GM19099 (cell line): Measurements from ENCODE around the gene ATF7IP.

Source experiments
- POLR2A ChIP-seq: IDR thresholded peaks from 3 replicates; pipeline ENCODE4 v1.6.1; 2011; ENCODE audit warnings: low read depth; ENCODE audit not compliant: insufficient read length; ENCODE audit errors: extremely low read depth

Gene ATF7IP

DNA sequence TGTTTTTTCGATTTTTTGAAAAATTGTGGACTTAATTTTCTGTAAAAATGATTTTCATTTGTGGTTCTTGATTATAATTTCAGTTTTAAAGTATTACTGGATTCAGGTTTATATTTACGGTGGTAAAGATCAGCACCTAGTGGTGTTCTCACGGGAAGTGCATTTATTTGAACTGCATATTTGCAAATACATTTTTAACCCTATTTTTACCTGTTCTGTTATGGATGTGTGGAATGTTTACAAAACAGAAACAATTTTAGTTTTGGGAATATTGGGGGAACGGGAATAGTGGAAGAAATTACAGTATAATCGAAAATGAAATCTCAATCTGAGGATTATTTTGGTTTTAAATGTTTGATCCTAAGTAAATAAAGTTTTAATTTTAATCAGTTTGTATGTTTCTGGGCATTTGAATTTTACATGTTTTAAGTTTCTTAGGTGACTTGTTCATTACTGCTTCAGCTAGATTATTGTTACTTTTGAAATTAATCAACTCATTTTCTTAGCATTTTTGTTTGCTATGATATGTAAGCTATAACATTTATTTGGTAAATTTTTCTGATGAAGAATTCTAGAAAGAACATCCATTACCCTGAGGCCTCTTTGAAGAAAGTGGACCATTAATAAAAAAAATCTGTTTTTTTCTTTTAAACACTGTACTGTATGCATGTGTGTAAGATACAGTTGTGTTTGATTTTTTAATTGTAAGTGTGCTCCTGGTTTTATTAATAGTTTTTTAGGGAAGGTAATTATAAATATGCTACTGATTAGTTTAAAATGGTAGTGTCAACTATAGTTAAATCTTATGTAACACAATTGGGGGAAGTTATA, 942 bp downstream of the ATF7IP start:
- peak; percentile 2 for TF ChIP-seq POLR2A

DNA sequence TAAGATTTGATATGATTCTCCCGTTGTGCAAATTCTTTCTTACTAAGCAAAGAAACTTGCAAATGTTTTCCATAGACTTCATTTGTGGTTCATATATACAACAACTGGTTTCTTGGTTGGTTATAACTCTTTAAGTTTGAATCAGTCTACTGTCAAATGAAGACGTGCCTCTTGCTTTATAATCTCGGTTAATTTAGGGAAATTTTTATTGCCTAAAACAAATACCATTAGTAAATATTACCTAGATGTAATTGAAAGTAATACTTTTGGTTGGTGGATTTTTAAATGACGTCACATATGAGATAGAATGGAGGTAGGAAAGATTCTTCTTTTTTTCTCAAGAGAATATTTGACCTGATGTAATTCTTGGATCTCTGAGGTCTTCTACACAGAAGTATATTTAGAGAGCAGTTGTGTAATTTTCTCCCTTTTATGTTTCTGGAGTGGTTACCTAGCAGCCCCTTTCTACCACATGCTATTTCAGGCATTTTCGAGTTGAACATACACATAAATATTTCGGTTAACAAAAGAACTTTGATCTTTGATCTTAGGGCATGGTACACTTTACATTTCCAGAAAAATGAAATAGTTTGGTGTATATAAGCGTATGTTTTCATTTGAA, 1.7 kb downstream of the ATF7IP start:
- TF ChIP-seq POLR2A, result peak; percentile 32

DNA sequence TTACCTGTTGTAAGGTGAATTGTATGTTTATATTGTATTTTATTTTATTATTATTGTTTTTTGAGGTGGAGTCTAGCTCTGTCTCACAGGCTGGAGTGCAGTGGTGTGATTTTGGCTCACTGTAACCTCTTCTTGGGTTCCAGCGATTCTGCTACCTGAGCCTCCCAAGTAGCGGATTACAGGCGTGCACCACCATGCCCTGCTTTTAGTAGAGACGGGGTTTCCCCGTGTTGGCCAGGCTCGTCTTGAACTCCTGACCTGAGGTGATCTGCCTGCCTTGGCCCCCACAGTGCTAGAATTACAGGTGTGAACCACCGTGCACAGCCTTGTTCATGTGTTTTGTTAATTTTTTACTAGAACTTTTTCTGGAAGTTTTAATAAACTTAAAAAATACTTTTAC, 3.8 kb downstream of the ATF7IP start:
- TF ChIP-seq POLR2A, result no peak

DNA sequence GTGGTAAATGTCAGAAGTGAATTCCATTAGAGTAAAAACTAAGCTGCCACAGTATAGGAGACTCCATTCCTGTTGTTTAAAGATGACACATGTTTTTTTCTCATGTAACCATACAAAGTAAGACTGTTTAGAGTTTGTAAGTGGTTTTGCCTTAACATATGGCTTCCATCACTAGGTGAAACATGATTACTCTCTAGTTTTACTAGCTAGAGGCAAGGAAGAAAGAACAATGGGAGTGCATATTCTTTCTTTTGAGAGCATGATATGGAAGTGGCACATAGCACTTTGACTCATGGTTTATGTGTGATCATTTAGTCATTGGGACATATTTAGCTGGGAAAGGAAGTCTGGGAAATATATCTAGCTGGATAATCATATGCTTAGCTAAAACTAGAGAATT, 7.7 kb downstream of the ATF7IP start:
- TF ChIP-seq POLR2A, result no peak

DNA sequence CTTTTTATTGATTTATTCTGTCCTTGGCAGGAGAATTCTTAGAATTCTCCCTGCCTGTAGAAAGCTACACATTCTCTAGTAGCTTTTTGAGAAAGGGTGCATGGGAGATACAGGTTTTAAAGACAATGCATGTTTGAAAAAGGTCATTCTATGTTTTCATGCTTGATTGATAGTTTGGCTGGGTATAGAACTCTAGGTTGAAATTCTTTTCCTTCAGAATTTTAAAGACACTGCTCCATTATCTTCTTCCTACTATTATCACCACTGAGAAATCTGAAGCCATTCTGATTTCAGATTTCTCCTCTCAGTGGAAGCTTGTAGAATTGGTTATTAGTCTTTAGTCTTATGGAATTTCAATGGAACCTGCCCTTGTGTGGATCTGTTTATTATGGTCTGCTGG, 14.0 kb downstream of the ATF7IP start:
- no peak for TF ChIP-seq POLR2A

DNA sequence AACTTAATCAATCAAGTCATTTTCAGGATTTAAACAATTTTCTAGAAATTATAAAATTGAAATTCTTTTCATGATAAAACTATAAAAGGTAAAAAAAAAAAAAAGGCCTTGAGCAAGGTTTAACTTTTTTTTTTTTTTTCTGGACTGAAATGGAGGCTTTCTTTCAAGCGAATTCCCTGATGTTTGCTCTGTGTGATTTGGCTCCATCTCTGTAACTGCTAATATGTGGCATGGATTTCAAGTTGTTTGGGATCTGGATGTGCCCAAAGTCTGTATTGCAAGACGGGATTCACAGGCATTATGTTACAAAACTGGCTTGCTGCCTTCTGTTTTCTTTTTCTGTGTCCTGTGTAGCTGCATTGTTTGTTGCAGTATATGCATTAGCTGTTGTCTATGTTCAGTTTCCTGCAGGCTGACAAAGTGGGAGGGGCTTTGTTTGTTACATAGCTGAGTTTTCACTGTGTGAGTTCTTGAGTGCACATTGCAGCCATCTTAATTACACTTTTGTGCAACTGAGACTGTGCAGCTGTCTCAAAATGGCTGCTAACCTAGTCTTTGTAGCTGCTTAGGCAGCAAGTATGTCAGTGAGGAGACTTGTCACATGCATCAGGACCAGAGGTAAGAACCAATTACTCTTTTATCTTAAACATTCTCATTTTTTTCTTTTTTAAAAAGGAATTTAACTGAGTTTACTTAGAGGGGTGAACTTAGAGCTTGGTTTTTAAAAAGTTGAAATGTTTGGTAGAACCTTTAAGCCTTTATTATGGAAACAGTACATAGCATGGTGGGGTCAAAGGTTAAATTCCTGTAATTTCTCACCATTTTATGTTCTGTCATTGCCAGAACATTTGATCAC, 19.5 kb downstream of the ATF7IP start:
- TF ChIP-seq POLR2A, result peak; percentile 60

DNA sequence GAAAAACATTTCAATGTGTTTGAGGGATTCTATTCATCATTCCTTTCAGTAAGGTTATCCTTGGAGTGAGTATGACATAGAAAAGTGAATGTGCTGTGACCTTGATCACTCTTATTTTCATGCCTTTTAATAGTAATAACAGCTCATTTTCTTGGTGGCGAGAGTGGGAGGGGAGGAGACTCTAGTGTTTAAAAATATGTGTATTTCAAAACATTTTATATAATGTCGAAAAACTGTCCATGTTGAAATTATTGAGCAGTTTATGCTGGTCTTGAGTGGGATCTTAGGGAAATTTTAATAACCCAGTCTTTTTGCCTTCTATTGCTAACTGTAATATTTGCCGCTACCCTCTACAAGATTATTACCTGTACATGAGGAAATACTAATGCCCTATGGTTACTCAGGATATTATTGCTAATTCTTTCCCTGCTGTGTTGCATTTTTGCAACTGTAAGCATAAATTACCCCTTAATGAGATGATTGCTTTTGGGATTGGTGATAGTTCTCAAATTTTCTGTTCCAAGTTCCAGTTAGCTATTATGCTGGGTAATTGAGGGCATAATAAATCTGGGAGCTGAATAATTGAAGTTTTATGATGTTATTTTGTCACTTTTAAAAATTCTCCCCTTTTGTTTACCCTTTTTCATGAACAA, 21.9 kb downstream of the ATF7IP start:
- no peak for TF ChIP-seq POLR2A

DNA sequence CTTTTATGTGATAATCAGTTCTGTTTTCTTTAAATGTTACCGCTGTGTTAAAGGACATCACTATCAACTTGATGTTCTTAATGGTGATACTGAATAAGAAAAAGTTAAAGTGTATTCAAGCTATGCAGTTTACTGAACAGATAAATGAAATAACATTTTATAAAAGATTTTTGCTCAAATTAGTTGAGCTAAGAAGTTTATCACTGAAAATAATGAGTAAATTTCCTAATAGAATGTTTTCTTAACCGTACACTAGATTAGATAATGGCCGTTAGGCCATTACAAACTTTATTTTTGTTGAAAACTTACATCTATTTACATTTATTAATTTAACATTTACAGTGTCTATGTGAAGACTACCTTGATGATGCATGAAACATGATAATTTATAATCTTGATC, 25.0 kb downstream of the ATF7IP start:
- no peak for TF ChIP-seq POLR2A

DNA sequence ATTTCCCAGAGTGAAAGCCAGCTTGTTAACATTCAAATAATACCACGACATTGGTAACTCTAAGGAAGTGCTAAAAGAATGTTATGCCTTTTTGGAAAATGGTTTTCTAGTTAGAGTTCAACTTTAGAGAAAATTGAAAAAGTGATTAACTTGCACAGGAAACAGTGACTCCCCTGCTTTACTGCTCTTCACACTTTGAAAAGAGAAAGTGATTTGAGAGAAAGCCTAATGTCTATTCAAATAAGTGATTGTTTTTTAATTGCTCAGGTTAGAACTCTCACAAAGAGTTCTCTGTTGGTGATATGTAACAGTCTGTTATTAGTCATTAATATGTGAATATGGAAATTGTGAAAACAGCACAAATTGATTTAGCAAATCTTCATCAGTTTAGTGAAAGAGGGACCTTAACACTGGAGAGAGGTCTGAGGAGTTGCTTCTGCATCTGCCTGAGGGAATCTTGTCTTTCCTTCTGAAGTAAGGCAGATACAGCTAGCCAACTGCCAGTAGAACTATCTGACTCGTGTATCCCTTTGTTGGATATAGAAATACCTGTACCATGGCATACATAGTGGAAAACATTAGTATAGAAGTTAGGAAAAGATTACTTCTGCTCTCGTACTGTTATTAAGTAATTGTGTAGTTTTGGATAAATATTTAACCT, 25.5 kb downstream of the ATF7IP start:
- TF ChIP-seq POLR2A, result no peak

DNA sequence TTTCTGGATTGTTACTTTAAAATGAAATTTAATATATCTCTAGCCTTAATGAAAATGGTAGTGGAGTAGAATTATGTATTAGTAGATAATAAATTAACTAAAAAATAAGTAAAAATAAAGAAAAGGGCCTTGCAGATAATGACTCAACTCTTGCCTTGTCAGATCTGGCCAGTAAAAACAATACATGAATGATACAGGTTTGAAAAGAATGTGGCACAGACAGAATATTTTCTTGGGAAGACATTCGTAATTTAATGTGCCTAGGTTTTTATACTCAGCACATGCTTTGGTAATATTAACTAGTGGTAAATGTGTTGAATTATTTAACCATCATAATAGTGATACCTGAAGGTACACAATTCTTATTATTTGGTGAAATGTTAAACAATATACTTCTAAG, 28.3 kb downstream of the ATF7IP start:
- TF ChIP-seq POLR2A, result no peak

DNA sequence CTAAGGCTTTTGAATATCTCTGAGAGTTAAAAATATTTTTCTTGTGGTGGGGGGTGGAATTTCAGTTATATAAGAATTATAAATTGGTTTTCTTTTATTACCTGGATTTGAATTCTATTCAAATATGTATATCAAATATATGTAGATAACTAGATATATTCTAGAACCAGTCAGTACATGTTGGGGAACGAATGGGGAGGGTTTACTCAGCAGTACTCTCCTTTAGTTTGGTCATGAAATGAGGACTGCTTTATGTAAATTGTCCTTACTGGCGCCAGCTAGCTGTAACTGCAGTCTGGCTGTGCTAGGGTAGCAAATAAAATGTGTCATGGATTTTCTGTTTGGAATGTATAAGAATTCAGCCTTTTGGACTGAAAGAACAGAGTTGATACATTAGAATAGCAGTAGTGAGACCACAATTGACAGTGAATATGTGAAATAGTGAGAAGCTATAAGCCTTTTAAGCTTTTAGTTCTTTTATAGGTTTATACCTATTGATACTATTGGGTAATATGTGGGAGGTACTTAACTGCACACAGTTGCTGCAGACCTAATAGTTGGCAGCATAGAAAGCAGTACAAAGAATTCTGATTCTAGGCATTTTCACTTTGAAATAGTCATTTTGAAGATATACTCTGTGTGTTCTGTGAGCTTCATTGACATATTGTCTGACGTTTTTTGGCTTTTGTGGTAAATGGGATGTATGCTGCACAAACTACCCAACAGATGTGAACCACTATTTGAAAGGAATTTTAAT, 29.0 kb downstream of the ATF7IP start:
- peak; percentile 29 for TF ChIP-seq POLR2A

DNA sequence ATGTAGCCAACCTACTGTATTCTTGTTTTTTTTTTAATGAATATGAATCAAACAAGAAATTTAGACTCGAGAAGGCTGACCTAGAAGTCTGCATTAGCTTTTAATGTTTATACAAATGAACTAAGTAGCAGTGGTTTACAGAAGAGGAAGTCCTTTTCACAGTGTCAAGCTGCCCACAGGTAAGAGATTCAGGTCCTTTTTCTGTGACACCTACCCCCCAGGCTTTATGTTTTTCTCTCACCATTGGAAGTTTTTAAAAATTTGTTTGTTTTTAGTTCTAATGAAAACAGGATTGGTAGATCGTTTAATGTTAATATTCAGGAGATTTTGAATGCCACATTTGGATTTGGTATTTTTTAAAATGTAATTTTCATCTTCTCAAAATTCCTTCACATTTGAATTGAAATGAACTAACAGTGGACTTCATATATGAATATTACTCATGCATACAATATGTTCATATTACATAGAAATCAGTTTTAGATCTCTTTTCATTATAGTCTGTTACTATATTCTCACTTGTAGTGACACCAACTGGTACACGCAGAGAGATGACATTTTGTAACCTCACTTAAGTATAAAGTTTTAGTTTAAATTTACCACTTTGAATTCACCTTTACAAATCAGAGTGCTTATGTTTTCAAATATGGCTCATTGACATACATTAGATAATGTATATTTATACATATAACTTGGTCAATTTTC, 29.7 kb downstream of the ATF7IP start:
- TF ChIP-seq POLR2A, result no peak

DNA sequence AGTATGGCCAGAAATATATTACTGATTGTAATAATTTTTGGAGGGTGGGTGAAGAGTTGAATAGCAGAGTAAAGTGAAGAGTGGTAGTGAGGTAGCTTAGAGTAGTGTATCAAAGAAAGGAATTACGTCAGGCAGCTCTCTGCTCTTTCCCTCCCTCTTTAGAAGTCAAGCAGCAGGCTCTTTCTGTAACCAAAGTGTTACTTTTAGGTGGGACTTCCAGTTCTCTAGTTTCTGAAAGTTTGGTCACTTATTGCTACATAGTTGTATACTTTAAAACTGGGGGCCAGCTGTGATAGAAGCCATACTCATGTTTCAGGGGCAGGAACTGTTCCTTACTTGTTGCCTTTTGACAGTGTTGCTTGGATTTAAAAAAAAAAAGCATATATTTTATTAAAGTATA, 30.6 kb downstream of the ATF7IP start:
- TF ChIP-seq POLR2A, result no peak
